IMR-90 (cell line): ENCODE data around the gene FRAS1. TPM values are rescaled to one million over a fixed set of nuclear protein-coding genes. Genes with fewer than 3 reads are reported as not detected.

Experiments
- ATAC-seq: fragments of 200-7000 bp; cut with Tn5 transposase; 2 replicates; pipeline ENCODE4 v1.9.1; 2020; ENCODE audit warnings: low read depth, mild to moderate bottlenecking, moderate library complexity
- BruUV-seq: library from RNA; stranded (reverse); fragments of 400-500 nt; replicated peaks from 2 replicates; lab custom pipeline; 2021; lab: Mats Ljungman, UMichigan
- CTCF ChIA-PET: fragments of 300-600 bp; formaldehyde crosslinking; extraction: SDS; loops from one replicate; lab custom pipeline; 2021; ENCODE audit warnings: antibody characterized with exemption; lab: Yijun Ruan, JAX
- POLR2A ChIA-PET: fragments of 300-600 bp; sonication (Branson Sonifier 250); formaldehyde crosslinking; loops from one replicate; lab custom pipeline; 2022; ENCODE audit warnings: antibody characterized with exemption; ENCODE audit not compliant: unreplicated experiment; lab: Charles Lee
- DNase-seq: peaks from one replicate; pipeline ENCODE4 v3.0.0; 2013
- H2AFZ ChIP-seq: replicated peaks from 2 replicates; pipeline ENCODE3; 2013; ENCODE audit warnings: low read length, mild to moderate bottlenecking; ENCODE audit not compliant: poor library complexity
- H2AK5ac ChIP-seq: 2 replicates; pipeline ENCODE4 v1.6.1; 2013; ENCODE audit warnings: low read depth, low read length, inconsistent platforms
- H2AK9ac ChIP-seq: replicated peaks from 2 replicates; pipeline ENCODE3; 2013; ENCODE audit warnings: mild to moderate bottlenecking, low read depth, low read length, moderate library complexity; ENCODE audit not compliant: poor library complexity
- H2BK120ac ChIP-seq: 2 replicates; pipeline ENCODE4 v1.6.1; 2013; ENCODE audit warnings: low read depth, low read length, inconsistent platforms
- H2BK15ac ChIP-seq: 3 replicates; pipeline ENCODE4 v1.6.1; 2013; ENCODE audit warnings: low read depth, low read length, inconsistent platforms
- H2BK20ac ChIP-seq: 2 replicates; pipeline ENCODE4 v1.6.1; 2013; ENCODE audit warnings: low read depth, mild to moderate bottlenecking, inconsistent platforms, low read length, moderate library complexity
- H2BK5ac ChIP-seq: 2 replicates; pipeline ENCODE4 v1.6.1; 2013; ENCODE audit warnings: mild to moderate bottlenecking, low read depth, low read length, inconsistent platforms; ENCODE audit not compliant: poor library complexity, severe bottlenecking
- H3K14ac ChIP-seq: replicated peaks from 2 replicates; pipeline ENCODE4 v1.6.1; 2013; ENCODE audit warnings: low read depth, low read length, inconsistent platforms
- H3K18ac ChIP-seq: 2 replicates; pipeline ENCODE4 v1.6.1; 2013; ENCODE audit warnings: low read depth, low read length, control low read depth
- H3K23ac ChIP-seq: 2 replicates; pipeline ENCODE4 v1.6.1; 2013; ENCODE audit warnings: low read depth, low read length, inconsistent platforms
- H3K27ac ChIP-seq: 2 replicates; pipeline ENCODE4 v1.5.1; 2013; ENCODE audit warnings: mild to moderate bottlenecking, control low read depth, low read length; ENCODE audit not compliant: insufficient read depth
- H3K27me3 ChIP-seq: 2 replicates; pipeline ENCODE4 v1.6.1; 2013; ENCODE audit warnings: low read length; ENCODE audit not compliant: control insufficient read depth, insufficient read depth
- H3K36me3 ChIP-seq: 2 replicates; pipeline ENCODE4 v1.6.1; 2013; ENCODE audit warnings: low read length, mixed read lengths; ENCODE audit not compliant: control insufficient read depth, insufficient read depth
- H3K4ac ChIP-seq: 2 replicates; pipeline ENCODE4 v1.6.1; 2013; ENCODE audit warnings: low read depth, low read length, inconsistent platforms
- H3K4me1 ChIP-seq: 2 replicates; pipeline ENCODE4 v1.6.1; 2013; ENCODE audit warnings: low read length, mixed read lengths; ENCODE audit not compliant: control insufficient read depth, insufficient read depth
- H3K4me2 ChIP-seq: 2 replicates; pipeline ENCODE4 v1.6.1; 2013; ENCODE audit warnings: low read depth, mild to moderate bottlenecking, control low read depth, low read length, moderate library complexity
- H3K4me3 ChIP-seq: 2 replicates; pipeline ENCODE4 v1.5.1; 2013; ENCODE audit warnings: low read depth, mild to moderate bottlenecking, control low read depth, low read length, moderate library complexity; ENCODE audit not compliant: insufficient read depth
- H3K56ac ChIP-seq: 2 replicates; pipeline ENCODE4 v1.6.1; 2013; ENCODE audit warnings: low read length, inconsistent platforms; ENCODE audit not compliant: insufficient read depth; ENCODE audit errors: extremely low read depth
- H3K79me1 ChIP-seq, 2 experiments: 2 replicates each; pipeline ENCODE4 v1.6.1; 2013; ENCODE audit warnings: low read length in 2 of 2, inconsistent platforms in 1 of 2, low read depth in 1 of 2
- H3K9ac ChIP-seq: 2 replicates; pipeline ENCODE4 v1.6.1; 2013; ENCODE audit warnings: low read depth, low read length, control low read depth
- H3K9me1 ChIP-seq: 2 replicates; pipeline ENCODE4 v1.6.1; 2013; ENCODE audit warnings: low read length, inconsistent platforms; ENCODE audit not compliant: insufficient read depth
- H3K9me3 ChIP-seq: 2 replicates; pipeline ENCODE4 v1.6.1; 2013; ENCODE audit warnings: low read length; ENCODE audit not compliant: control insufficient read depth, insufficient read depth
- H4K20me1 ChIP-seq: 2 replicates; pipeline ENCODE4 v1.6.1; 2013; ENCODE audit warnings: low read length, inconsistent platforms; ENCODE audit not compliant: insufficient read depth
- H4K5ac ChIP-seq: 2 replicates; pipeline ENCODE4 v1.6.1; 2013; ENCODE audit warnings: mild to moderate bottlenecking, low read depth, low read length, control low read depth
- H4K8ac ChIP-seq, 2 experiments: 2 replicates each; pipeline ENCODE4 v1.6.1; 2013; ENCODE audit warnings: low read depth in 2 of 2, low read length in 2 of 2, control low read depth in 1 of 2, inconsistent platforms in 1 of 2
- H4K91ac ChIP-seq: 2 replicates; pipeline ENCODE4 v1.6.1; 2013; ENCODE audit warnings: low read depth, low read length, inconsistent platforms; ENCODE audit not compliant: insufficient read depth
- CHD1 ChIP-seq: IDR thresholded peaks from 2 replicates; pipeline ENCODE4 v1.6.1; 2012; ENCODE audit warnings: low read depth, low read length, improper control_type of control experiment
- WGBS, 2 experiments: methylation state at CpG; one replicate each; pipeline versions ENCODE4 v1.1.5 to v1.1.7; 2013; ENCODE audit warnings: missing lambda C conversion rate in 2 of 2; ENCODE audit not compliant: insufficient read length in 1 of 2; ENCODE audit errors: extremely low coverage in 2 of 2; 5-methylcytosine and 5-hydroxymethylcytosine counted together
- dilution Hi-C: fragments of 300-500 bp; cut with HindIII; formaldehyde crosslinking; loops from one replicate; pipeline ENCODE4 v1.14.3; 2018; ENCODE audit warnings: low sequenced_read_pairs; ENCODE audit not compliant: unreplicated experiment
- in situ Hi-C: fragments of 300-500 bp; cut with MboI; formaldehyde crosslinking; loops from 3 replicates; pipeline ENCODE4 v1.14.3; 2019; ENCODE audit warnings: low sequenced_read_pairs, inconsistent platforms, mixed read lengths
- intact Hi-C: fragments of 100-400 bp; cut with micrococcal nuclease; formaldehyde crosslinking; loops from 2 replicates; pipeline ENCODE4 v1.10.0; 2022
- polyA plus RNA-seq, 3 experiments: library from polyadenylated mRNA; depleted of rRNA; stranded (reverse); fragments of >200 nt; gene quantifications; 2 replicates each; pipeline ENCODE4 v1.2.3, GENCODE V29; 2012; ENCODE audit warnings: low replicate concordance in 1 of 3
- total RNA-seq: library from RNA; depleted of rRNA; stranded (reverse); fragments of >200 nt; gene quantifications from 2 replicates; pipeline ENCODE4 v1.2.3, GENCODE V29; 2012

FRAS1 gene
- total and polyA plus RNA-seq, 2 of the 4 experiments (the other 2 are of a cell fraction), result under 0.01 to 0.03 TPM

GRCh38 chr4:78571804-78572203, 514.7 kb downstream of the FRAS1 start:
- no peak overlapping the region for H2AK5ac ChIP-seq
- H3K9me1 ChIP-seq, result peaks cover 4% of the 10 kb centered on the region; the same call in 1 of the 2 replicates
- H3K36me3 ChIP-seq, result no peaks in the 10 kb centered on the region
- H3K4ac ChIP-seq, result no peak overlapping the region
- no peaks in the 10 kb centered on the region for H3K79me1 ChIP-seq
- ChIA-PET POLR2A (no interaction called here), CTCF (interaction anchor here (1.0 kb wide), 1 partner anchor 11 kb away, joined by 4 read pairs; no protein-coding TSS in a partner anchor)
- H2AFZ ChIP-seq, result no peak overlapping the region
- in situ Hi-C loops, result no loop called here
- H3K4me3 ChIP-seq, result no peak overlapping the region
- H3K27ac ChIP-seq, result no peak overlapping the region
- no peaks in the 10 kb centered on the region for H3K27me3 ChIP-seq
- no peak overlapping the region for H4K5ac ChIP-seq
- H3K9me3 ChIP-seq, result no peaks in the 10 kb centered on the region
- H3K4me1 ChIP-seq, result peaks cover 8% of the 10 kb centered on the region
- no TSS peak for BruUV-seq
- H3K23ac ChIP-seq, result no peak overlapping the region
- no peak for DNase-seq
- WGBS, 2 experiments, result no CpG with 5 or more reads among the region's 1 CpG
- no peak overlapping the region for H3K18ac ChIP-seq
- intact Hi-C loops, result no loop called here
- TF ChIP-seq CHD1, result no peak
- no peak overlapping the region for H2BK20ac ChIP-seq
- H3K4me2 ChIP-seq, result no peak overlapping the region
- no peak overlapping the region for H2AK9ac ChIP-seq
- H2BK15ac ChIP-seq, result no peak overlapping the region
- no peak overlapping the region for H4K91ac ChIP-seq
- no peak overlapping the region for H2BK120ac ChIP-seq
- no peak overlapping the region for H3K14ac ChIP-seq
- H3K9ac ChIP-seq, result no peak overlapping the region
- dilution Hi-C loops, result no loop called here
- no peak for ATAC-seq
- H4K20me1 ChIP-seq, result no peaks in the 10 kb centered on the region
- no peak overlapping the region for H4K8ac ChIP-seq
- no peak overlapping the region for H3K56ac ChIP-seq
- no peak overlapping the region for H2BK5ac ChIP-seq
